Neutrophil (primary cell): ENCODE data around the gene SRP9.

ENCODE experiments used
- H3K27ac ChIP-seq: fragments of 200-600 bp; sonication (generic); 2 replicates; pipeline ENCODE4 v1.5.1; 2016; ENCODE audit warnings: mild to moderate bottlenecking, moderate library complexity
- H3K27me3 ChIP-seq: fragments of 200-600 bp; sonication (generic); 2 replicates; pipeline ENCODE4 v1.6.0; 2016; ENCODE audit warnings: mild to moderate bottlenecking
- H3K36me3 ChIP-seq: fragments of 200-600 bp; sonication (generic); 2 replicates; pipeline ENCODE4 v1.5.1; 2017
- H3K4me1 ChIP-seq, 2 experiments: fragments of 200-600 bp in 1 of 2; sonication (generic) in 1 of 2; 1 replicate in 1 of 2; 2 replicates in 1 of 2; pipeline versions ENCODE4 v1.5.1 to v1.6.1; 2013 to 2016; ENCODE audit warnings: low read depth in 1 of 2, low read length in 1 of 2, mild to moderate bottlenecking in 1 of 2, moderate library complexity in 1 of 2; ENCODE audit not compliant: control insufficient read depth in 1 of 2, insufficient read depth in 1 of 2
- H3K4me3 ChIP-seq, 2 experiments: fragments of 200-600 bp in 1 of 2; sonication (generic) in 1 of 2; 1 replicate in 1 of 2; 2 replicates in 1 of 2; pipeline ENCODE4 v1.5.1; 2013 to 2016; ENCODE audit warnings: low read depth in 1 of 2, low read length in 1 of 2, mild to moderate bottlenecking in 1 of 2, moderate library complexity in 1 of 2
- H3K9me3 ChIP-seq: fragments of 200-600 bp; sonication (generic); 2 replicates; pipeline ENCODE4 v1.5.1; 2016
- CTCF ChIP-seq: fragments of 200-600 bp; sonication (generic); IDR thresholded peaks from 2 replicates; pipeline ENCODE4 v1.5.1; 2016; ENCODE audit warnings: antibody characterized with exemption

The SRP9 gene

GRCh38 chr1:225838793-225839192 is 61.2 kb downstream of the SRP9 start:
- no peak overlapping the region for H3K27ac ChIP-seq
- no peak for TF ChIP-seq CTCF
- H3K9me3 ChIP-seq = no peaks in the 10 kb centered on the region
- no peak overlapping the region for H3K4me3 ChIP-seq
- H3K27me3 ChIP-seq = no peaks in the 10 kb centered on the region
- H3K36me3 ChIP-seq = peaks cover 6% of the 10 kb centered on the region
- H3K4me1 ChIP-seq = peaks cover 18 to 22% of the 10 kb centered on the region in 2 experiments
